ENCODE data around the gene TMEM247. TPM values are rescaled to one million over a fixed set of nuclear protein-coding genes. Genes with fewer than 3 reads are reported as not detected.

TMEM247 gene
- total RNA-seq: not detected in 2 replicates
- not detected for polyA plus RNA-seq (2012)

GRCh38 chr2:46479265-46479664 is at the start of gene TMEM247:
Gene TMEM247 (plus strand): TSS chr2:46479565.
- DNase-seq (ENCODE audit: low read depth): no peak

GRCh38 chr2:46430413-46430812 is 49.0 kb upstream of the TMEM247 start:
- DNase-seq (ENCODE audit: low read depth): no peak

- no peak for DNase-seq (ENCODE audit: low read depth)
Observed at GRCh38 chr2:46430992-46431391, 48.4 kb upstream of the TMEM247 start.

GRCh38 chr2:46431481-46432235 is 47.7 kb upstream of the TMEM247 start:
- no peak for DNase-seq (ENCODE audit: low read depth)

- peak; percentile 96 for DNase-seq (ENCODE audit: low read depth)
Observed at GRCh38 chr2:46434851-46435273, 44.5 kb upstream of the TMEM247 start.

GRCh38 chr2:46435353-46435752 is 44.0 kb upstream of the TMEM247 start:
- no peak for DNase-seq (ENCODE audit: low read depth)

GRCh38 chr2:46435796-46436360 is 43.5 kb upstream of the TMEM247 start:
- DNase-seq (ENCODE audit: low read depth): peak; percentile 34

- no peak for DNase-seq (ENCODE audit: low read depth)
Observed at GRCh38 chr2:46436800-46437199, 42.6 kb upstream of the TMEM247 start.

- DNase-seq (ENCODE audit: low read depth): no peak
Observed at GRCh38 chr2:46438102-46438501, 41.3 kb upstream of the TMEM247 start.

GRCh38 chr2:46438794-46439193 is 40.6 kb upstream of the TMEM247 start:
- DNase-seq (ENCODE audit: low read depth): no peak

GRCh38 chr2:46439582-46439981 is 39.8 kb upstream of the TMEM247 start:
- DNase-seq (ENCODE audit: low read depth): no peak

GRCh38 chr2:46441838-46442712 is 37.3 kb upstream of the TMEM247 start:
- DNase-seq (ENCODE audit: low read depth): no peak

- no peak for DNase-seq (ENCODE audit: low read depth)
Observed at GRCh38 chr2:46444732-46445131, 34.6 kb upstream of the TMEM247 start.

- no peak for DNase-seq (ENCODE audit: low read depth)
Observed at GRCh38 chr2:46445556-46445955, 33.8 kb upstream of the TMEM247 start.

GRCh38 chr2:46446871-46447568 is 32.3 kb upstream of the TMEM247 start:
- peak; percentile 30 for DNase-seq (ENCODE audit: low read depth)

- no peak for DNase-seq (ENCODE audit: low read depth)
Observed at GRCh38 chr2:46447649-46448048, 31.7 kb upstream of the TMEM247 start.

- no peak for DNase-seq (ENCODE audit: low read depth)
Observed at GRCh38 chr2:46448111-46448510, 31.3 kb upstream of the TMEM247 start.

- DNase-seq (ENCODE audit: low read depth): no peak
Observed at GRCh38 chr2:46448641-46449040, 30.7 kb upstream of the TMEM247 start.

GRCh38 chr2:46449700-46450099 is 29.7 kb upstream of the TMEM247 start:
- no peak for DNase-seq (ENCODE audit: low read depth)

- DNase-seq (ENCODE audit: low read depth): peak; percentile 28
Observed at GRCh38 chr2:46451131-46451711, 28.1 kb upstream of the TMEM247 start.

GRCh38 chr2:46456789-46457188 is 22.6 kb upstream of the TMEM247 start:
- no peak for DNase-seq (ENCODE audit: low read depth)
